Amygdala (tissue), 56 donors: ENCODE results near the gene SCART1.
"Not testable (repeated sequence)": the region's sequence is repeated elsewhere in the genome, so short reads cannot be mapped to it uniquely, and the experiment has no call there.

ENCODE experiments used
- DNase-seq, 56 donors: peaks; one replicate each; lab custom pipeline; 2025; lab: John Stamatoyannopoulos, UW

The SCART1 gene

GRCh38 chr10:133453516-133454203 lies at the start of gene SCART1:
Gene SCART1 (plus strand): TSS chr10:133453945. CDS start chr10:133453998, 53 bp downstream.
- no peak for DNase-seq

- DNase-seq, result no peak
Observed at GRCh38 chr10:133405272-133405671, 48.5 kb upstream of the SCART1 start.

- DNase-seq, result no peak
Observed at GRCh38 chr10:133405844-133406527, 47.8 kb upstream of the SCART1 start.

GRCh38 chr10:133411523-133412380 lies 42.0 kb upstream of the SCART1 start:
- DNase-seq, result no peak

- no peak for DNase-seq
Observed at GRCh38 chr10:133412381-133412711, 41.4 kb upstream of the SCART1 start.

GRCh38 chr10:133414401-133414800 lies 39.3 kb upstream of the SCART1 start:
- not testable (repeated sequence) for DNase-seq

- no peak for DNase-seq
Observed at GRCh38 chr10:133415752-133416151, 38.0 kb upstream of the SCART1 start.

- DNase-seq, result no peak
Observed at GRCh38 chr10:133418289-133418993, 35.3 kb upstream of the SCART1 start.

- DNase-seq, result no peak
Observed at GRCh38 chr10:133419211-133419950, 34.4 kb upstream of the SCART1 start.

- no peak for DNase-seq
Observed at GRCh38 chr10:133420028-133420427, 33.7 kb upstream of the SCART1 start.

- no peak for DNase-seq
Observed at GRCh38 chr10:133420579-133420978, 33.2 kb upstream of the SCART1 start.

GRCh38 chr10:133421336-133422222 lies 32.2 kb upstream of the SCART1 start:
- DNase-seq, result no peak

GRCh38 chr10:133422223-133422806 lies 31.4 kb upstream of the SCART1 start:
- DNase-seq, result no peak

- no peak for DNase-seq
Observed at GRCh38 chr10:133422807-133423771, 30.7 kb upstream of the SCART1 start.

GRCh38 chr10:133424102-133424501 lies 29.6 kb upstream of the SCART1 start:
- not testable (repeated sequence) for DNase-seq

GRCh38 chr10:133424601-133425000 lies 29.1 kb upstream of the SCART1 start, which contains the start of gene SPRN:
Gene SPRN (minus strand): TSS chr10:133424625. CDS start chr10:133423681, 944 bp downstream.
- not testable (repeated sequence) for DNase-seq

- not testable (repeated sequence) for DNase-seq
Observed at GRCh38 chr10:133429571-133429970, 24.2 kb upstream of the SCART1 start.
